Measurements from ENCODE around the gene NR2F6.
A peak's percentile ranks its signal among the peaks of the same experiment; 100 is the strongest.
"Not testable (repeated sequence)": the region's sequence is repeated elsewhere in the genome, so short reads cannot be mapped to it uniquely, and the experiment has no call there.

The NR2F6 gene

DNA sequence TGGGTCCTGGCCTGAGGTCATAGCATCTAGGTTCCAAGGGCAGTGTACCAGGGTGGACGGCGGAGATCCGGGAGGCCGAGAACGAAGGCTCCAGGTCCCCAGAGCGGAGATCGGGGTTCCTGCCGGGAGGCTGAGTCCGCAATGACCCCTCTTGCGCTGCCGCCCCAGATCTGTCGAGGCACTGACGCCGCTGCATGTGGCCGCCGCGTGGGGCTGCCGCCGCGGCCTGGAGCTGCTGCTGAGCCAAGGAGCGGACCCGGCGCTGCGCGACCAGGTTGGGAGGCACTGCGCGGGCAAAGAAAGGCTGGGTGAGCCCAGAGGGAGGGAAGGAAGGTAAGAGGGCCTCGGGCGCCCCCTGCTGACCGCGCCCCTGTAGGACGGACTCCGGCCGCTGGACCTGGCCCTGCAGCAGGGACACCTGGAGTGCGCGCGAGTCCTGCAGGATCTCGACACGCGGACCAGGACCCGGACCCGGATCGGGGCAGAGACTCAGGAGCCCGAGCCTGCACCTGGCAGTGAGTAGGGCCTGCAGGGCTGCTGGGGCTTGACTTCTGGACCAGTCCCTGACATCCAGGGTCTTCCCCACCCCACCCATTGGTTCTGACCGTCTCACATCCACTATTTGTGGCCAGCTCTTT, 36.9 kb upstream of the NR2F6 start:
- Histone ChIP-seq H3K36me3 (ENCODE audit: control insufficient read depth, insufficient read depth, low read length) (peaks cover 7% of the 10 kb centered on the region), H3K9me3 (ENCODE audit: control insufficient read depth, insufficient read depth, low read length) (no peaks in the 10 kb centered on the region), H3K27ac (ENCODE audit: low read length) (no peak overlapping the region), H3K4me3 (ENCODE audit: low read length) (no peak overlapping the region), H3K4me1 (ENCODE audit: control insufficient read depth, insufficient read depth, low read length) (no peaks in the 10 kb centered on the region; the same call in 1 of the 2 replicates), H3K27me3 (ENCODE audit: control insufficient read depth, insufficient read depth, low read length) (no peaks in the 10 kb centered on the region)
- no peak for DNase-seq (ENCODE audit: low read depth, low spot score)
- WGBS (ENCODE audit: insufficient coverage, insufficient read length): no CpG with 5 or more reads among the region's 45 CpGs

- WGBS (ENCODE audit: insufficient coverage, insufficient read length): no CpG with 5 or more reads among the region's 75 CpGs
- Histone ChIP-seq H3K27ac (ENCODE audit: low read length) (no peak within 1 kb of the TSS), H3K27me3 (ENCODE audit: control insufficient read depth, insufficient read depth, low read length) (no peaks in the 10 kb centered on the region), H3K9me3 (ENCODE audit: control insufficient read depth, insufficient read depth, low read length) (no peaks in the 10 kb centered on the region), H3K4me3 (ENCODE audit: low read length) (no peak within 1 kb of the TSS), H3K36me3 (ENCODE audit: control insufficient read depth, insufficient read depth, low read length) (peaks cover 13% of the 10 kb centered on the region), H3K4me1 (ENCODE audit: control insufficient read depth, insufficient read depth, low read length) (no peaks in the 10 kb centered on the region; the same call in 1 of the 2 replicates)
- no peak for DNase-seq (ENCODE audit: low read depth, low spot score)
Observed at GRCh38 chr19:17281391-17282304, 35.9 kb upstream of the NR2F6 start, which contains the start of gene ANKLE1. TSS of gene ANKLE1 (plus strand) at chr19:17281901. CDS start at chr19:17281921, 20 bp downstream.

- no CpG with 5 or more reads among the region's 3 CpGs for WGBS (ENCODE audit: insufficient coverage, insufficient read length)
- Histone ChIP-seq H3K9me3 (ENCODE audit: control insufficient read depth, insufficient read depth, low read length) (no peaks in the 10 kb centered on the region), H3K36me3 (ENCODE audit: control insufficient read depth, insufficient read depth, low read length) (peaks cover 19% of the 10 kb centered on the region), H3K4me1 (ENCODE audit: control insufficient read depth, insufficient read depth, low read length) (no peaks in the 10 kb centered on the region; the same call in 1 of the 2 replicates), H3K27ac (ENCODE audit: low read length) (no peak overlapping the region), H3K4me3 (ENCODE audit: low read length) (no peak overlapping the region), H3K27me3 (ENCODE audit: control insufficient read depth, insufficient read depth, low read length) (no peaks in the 10 kb centered on the region)
- DNase-seq (ENCODE audit: low read depth, low spot score): no peak
Observed at GRCh38 chr19:17279436-17279835, 33.7 kb upstream of the NR2F6 start.

DNA sequence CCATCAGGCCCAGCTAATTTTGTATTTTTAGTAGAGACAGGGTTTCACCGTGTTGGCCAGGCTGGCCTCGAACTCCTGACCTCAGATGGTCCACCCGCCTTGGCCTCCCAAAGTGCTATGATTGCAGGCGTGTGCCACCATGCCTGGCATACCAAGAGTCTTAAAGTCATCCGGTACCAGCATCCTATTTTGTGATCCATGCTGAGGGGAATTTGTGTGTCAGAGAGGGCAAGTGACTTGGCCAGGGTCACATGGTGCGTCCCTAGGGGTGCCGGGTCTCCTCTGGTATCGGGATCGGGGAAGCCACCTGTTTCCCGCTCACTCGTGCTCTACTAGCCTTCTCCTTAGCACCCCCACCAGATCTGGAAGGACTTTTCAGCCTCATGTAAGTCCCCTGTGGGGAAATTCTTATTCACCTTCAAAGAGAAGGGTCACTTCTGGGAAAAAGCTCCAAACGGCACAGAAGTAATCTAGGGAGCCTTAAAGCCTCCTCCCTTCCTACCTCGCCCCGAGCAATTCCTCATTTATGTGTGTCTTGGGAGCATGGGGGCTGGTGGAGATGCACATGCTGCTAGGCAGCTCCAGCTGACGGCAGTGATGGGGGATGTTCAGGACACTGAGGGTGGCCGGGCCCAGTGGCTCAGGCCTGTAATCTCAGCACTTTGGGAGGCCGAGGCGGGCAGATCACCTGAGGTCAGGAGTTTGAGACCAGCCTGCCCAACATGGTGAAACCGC, 29.9 kb upstream of the NR2F6 start:
- Histone ChIP-seq H3K36me3 (ENCODE audit: control insufficient read depth, insufficient read depth, low read length) (peaks cover 33% of the 10 kb centered on the region), H3K4me3 (ENCODE audit: low read length) (no peak overlapping the region), H3K27me3 (ENCODE audit: control insufficient read depth, insufficient read depth, low read length) (no peaks in the 10 kb centered on the region), H3K4me1 (ENCODE audit: control insufficient read depth, insufficient read depth, low read length) (no peaks in the 10 kb centered on the region), H3K27ac (ENCODE audit: low read length) (no peak overlapping the region), H3K9me3 (ENCODE audit: control insufficient read depth, insufficient read depth, low read length) (no peaks in the 10 kb centered on the region)
- WGBS (ENCODE audit: insufficient coverage, insufficient read length): no CpG with 5 or more reads among the region's 19 CpGs
- DNase-seq (ENCODE audit: low read depth, low spot score): no peak

DNA sequence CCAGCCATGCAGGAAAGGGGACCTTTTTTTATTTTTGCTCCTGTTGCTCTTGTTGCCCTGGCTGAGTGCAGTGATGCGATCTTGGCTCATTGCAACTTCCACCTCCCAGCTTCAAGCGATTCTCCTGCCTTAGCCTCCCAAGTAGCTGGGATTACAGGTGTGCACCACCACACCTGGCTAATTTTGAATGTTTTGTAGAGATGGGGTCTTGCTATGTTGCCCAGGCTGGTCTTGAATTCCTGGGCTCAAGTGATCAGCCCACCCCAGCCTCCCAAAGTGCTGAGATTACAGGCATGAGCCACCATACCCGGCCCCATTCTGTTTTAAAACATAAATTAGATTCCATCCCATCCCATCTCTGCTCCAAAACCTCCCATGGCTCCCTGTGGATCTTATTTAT, 29.2 kb upstream of the NR2F6 start:
- not testable (repeated sequence) for H3K27ac ChIP-seq (ENCODE audit: low read length); H3K4me1 ChIP-seq (ENCODE audit: control insufficient read depth, insufficient read depth, low read length); H3K27me3 ChIP-seq (ENCODE audit: control insufficient read depth, insufficient read depth, low read length); H3K4me3 ChIP-seq (ENCODE audit: low read length); H3K9me3 ChIP-seq (ENCODE audit: control insufficient read depth, insufficient read depth, low read length); DNase-seq (ENCODE audit: low read depth, low spot score)
- WGBS (ENCODE audit: insufficient coverage, insufficient read length): no CpG with 5 or more reads among the region's 3 CpGs
- H3K36me3 ChIP-seq (ENCODE audit: control insufficient read depth, insufficient read depth, low read length): peaks cover 33% of the 10 kb centered on the region

GRCh38 chr19:17268754-17269153, 23.0 kb upstream of the NR2F6 start:
- Histone ChIP-seq H3K27me3 (ENCODE audit: control insufficient read depth, insufficient read depth, low read length) (no peaks in the 10 kb centered on the region), H3K27ac (ENCODE audit: low read length) (no peak overlapping the region), H3K36me3 (ENCODE audit: control insufficient read depth, insufficient read depth, low read length) (peaks cover 11% of the 10 kb centered on the region), H3K4me3 (ENCODE audit: low read length) (no peak overlapping the region), H3K9me3 (ENCODE audit: control insufficient read depth, insufficient read depth, low read length) (no peaks in the 10 kb centered on the region), H3K4me1 (ENCODE audit: control insufficient read depth, insufficient read depth, low read length) (0 out of 2 replicates have a peak, but pooled peaks cover 2% of the 10 kb centered on the region)
- no CpG with 5 or more reads among the region's 13 CpGs for WGBS (ENCODE audit: insufficient coverage, insufficient read length)
- no peak for DNase-seq (ENCODE audit: low read depth, low spot score)

GRCh38 chr19:17266975-17267788, 21.5 kb upstream of the NR2F6 start, which contains the start of gene BABAM1:
TSS of gene BABAM1 (plus strand) at chr19:17267443. CDS start at chr19:17268807, 1,364 bp downstream.
- Histone ChIP-seq H3K4me3 (ENCODE audit: low read length) (peak within 1 kb of the TSS; percentile 99), H3K27me3 (ENCODE audit: control insufficient read depth, insufficient read depth, low read length) (no peaks in the 10 kb centered on the region), H3K27ac (ENCODE audit: low read length) (no peak within 1 kb of the TSS), H3K9me3 (ENCODE audit: control insufficient read depth, insufficient read depth, low read length) (no peaks in the 10 kb centered on the region), H3K4me1 (ENCODE audit: control insufficient read depth, insufficient read depth, low read length) (0 out of 2 replicates have a peak, but pooled peaks cover 2% of the 10 kb centered on the region), H3K36me3 (ENCODE audit: control insufficient read depth, insufficient read depth, low read length) (peaks cover 6% of the 10 kb centered on the region)
- no CpG with 5 or more reads among the region's 27 CpGs for WGBS (ENCODE audit: insufficient coverage, insufficient read length)
- peak; percentile 100 for DNase-seq (ENCODE audit: low read depth, low spot score)

DNA sequence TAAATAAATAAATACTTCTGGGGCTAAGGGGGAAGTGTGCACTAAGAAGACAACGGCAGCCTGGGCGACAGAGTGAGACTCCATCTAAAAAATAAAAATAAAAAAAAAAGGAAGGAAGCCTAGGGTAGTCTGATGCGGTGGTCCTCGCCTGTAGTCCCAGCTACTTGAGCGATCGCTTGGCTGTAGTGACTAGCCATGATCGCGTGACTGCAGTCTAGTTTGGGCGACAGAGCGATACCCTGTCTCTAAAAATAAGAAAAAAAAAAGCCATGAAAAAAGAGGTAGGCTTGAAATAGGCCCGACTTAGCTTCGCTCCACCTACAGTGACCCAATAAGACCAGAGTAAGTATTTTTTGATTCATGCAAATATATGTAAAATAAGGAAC, 20.9 kb upstream of the NR2F6 start:
- Histone ChIP-seq H3K27ac (ENCODE audit: low read length) (no peak overlapping the region), H3K36me3 (ENCODE audit: control insufficient read depth, insufficient read depth, low read length) (peaks cover 5% of the 10 kb centered on the region), H3K4me1 (ENCODE audit: control insufficient read depth, insufficient read depth, low read length) (0 out of 2 replicates have a peak, but pooled peaks cover 2% of the 10 kb centered on the region), H3K4me3 (ENCODE audit: low read length) (no peak overlapping the region), H3K27me3 (ENCODE audit: control insufficient read depth, insufficient read depth, low read length) (no peaks in the 10 kb centered on the region), H3K9me3 (ENCODE audit: control insufficient read depth, insufficient read depth, low read length) (no peaks in the 10 kb centered on the region)
- no peak for DNase-seq (ENCODE audit: low read depth, low spot score)
- WGBS (ENCODE audit: insufficient coverage, insufficient read length): no CpG with 5 or more reads among the region's 12 CpGs

DNA sequence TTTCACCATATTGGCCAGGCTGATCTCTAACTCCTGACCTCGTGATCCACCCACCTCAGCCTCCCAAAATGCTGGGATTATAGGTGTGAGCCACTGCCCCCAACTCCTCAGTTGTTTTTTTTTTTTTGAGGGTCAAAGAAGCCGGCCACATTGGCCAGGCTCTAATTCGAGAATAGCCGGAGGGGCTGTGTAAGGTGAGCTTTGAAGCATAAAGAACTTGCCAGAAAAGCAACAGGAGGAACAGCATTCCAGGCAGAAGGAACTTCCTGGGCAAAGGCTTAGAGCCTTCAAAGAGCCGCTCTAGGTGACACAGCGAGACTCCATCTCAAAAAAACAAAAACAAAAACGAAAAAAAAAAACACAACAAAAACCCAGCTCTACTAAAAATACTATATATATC, 20.3 kb upstream of the NR2F6 start:
- Histone ChIP-seq H3K4me1 (ENCODE audit: control insufficient read depth, insufficient read depth, low read length) (0 out of 2 replicates have a peak, but pooled peaks cover 2% of the 10 kb centered on the region), H3K9me3 (ENCODE audit: control insufficient read depth, insufficient read depth, low read length) (no peaks in the 10 kb centered on the region), H3K36me3 (ENCODE audit: control insufficient read depth, insufficient read depth, low read length) (no peaks in the 10 kb centered on the region), H3K27ac (ENCODE audit: low read length) (no peak overlapping the region), H3K4me3 (ENCODE audit: low read length) (no peak overlapping the region), H3K27me3 (ENCODE audit: control insufficient read depth, insufficient read depth, low read length) (no peaks in the 10 kb centered on the region)
- 100% methylated on average over 1 of the region's 7 CpGs for WGBS (ENCODE audit: insufficient coverage, insufficient read length)
- DNase-seq (ENCODE audit: low read depth, low spot score): no peak

Data from iPS DF 6.9 (cell line).